ENCODE data around the gene SLC26A11. TPM values are rescaled to one million over a fixed set of nuclear protein-coding genes. Genes with fewer than 3 reads are reported as not detected.

The SLC26A11 gene
- total RNA-seq, 1 experiment from 2014 or later: 17.7 TPM

DNA sequence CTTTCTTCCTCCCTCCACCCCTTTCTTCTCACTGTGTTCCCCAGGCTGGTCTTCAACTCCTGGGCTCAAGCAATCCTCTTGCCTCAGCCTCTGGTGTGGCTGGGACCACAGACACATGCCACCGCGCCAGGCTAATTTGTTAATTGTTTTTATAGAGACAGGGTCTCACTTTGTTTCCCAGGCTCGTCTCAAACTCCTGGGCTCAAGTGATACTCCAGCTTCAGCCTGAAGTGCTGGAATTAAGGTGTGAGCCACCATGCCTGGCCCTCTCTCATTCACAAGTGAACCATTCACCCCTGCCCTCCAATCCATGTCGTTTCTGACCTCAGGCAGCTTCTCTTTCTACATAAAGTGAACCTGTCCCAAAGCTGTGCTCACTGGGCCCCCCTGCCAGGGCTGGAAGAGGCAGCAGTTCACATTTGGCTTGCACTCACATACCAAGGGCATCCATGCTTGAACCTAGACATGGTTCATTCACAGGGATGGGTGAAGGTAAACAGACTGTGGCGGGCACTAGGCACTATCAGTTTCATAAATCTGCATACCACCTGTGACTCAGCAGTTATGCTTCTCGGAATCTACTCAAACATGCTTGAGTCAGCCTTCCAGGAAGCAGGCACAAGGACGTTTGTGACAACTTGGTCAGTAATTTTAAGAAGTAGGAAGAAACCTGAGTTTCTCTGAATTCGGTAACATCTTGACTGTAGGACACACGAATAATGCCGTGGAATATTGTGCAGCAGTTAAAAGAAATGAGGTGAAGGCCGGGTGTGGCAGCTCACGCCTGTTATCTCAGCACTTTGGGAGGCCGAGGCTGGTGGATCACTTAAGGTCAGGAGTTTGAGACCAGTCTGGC, 34.4 kb downstream of the SLC26A11 start (continued):
- TF ChIP-seq, protein P1, sequence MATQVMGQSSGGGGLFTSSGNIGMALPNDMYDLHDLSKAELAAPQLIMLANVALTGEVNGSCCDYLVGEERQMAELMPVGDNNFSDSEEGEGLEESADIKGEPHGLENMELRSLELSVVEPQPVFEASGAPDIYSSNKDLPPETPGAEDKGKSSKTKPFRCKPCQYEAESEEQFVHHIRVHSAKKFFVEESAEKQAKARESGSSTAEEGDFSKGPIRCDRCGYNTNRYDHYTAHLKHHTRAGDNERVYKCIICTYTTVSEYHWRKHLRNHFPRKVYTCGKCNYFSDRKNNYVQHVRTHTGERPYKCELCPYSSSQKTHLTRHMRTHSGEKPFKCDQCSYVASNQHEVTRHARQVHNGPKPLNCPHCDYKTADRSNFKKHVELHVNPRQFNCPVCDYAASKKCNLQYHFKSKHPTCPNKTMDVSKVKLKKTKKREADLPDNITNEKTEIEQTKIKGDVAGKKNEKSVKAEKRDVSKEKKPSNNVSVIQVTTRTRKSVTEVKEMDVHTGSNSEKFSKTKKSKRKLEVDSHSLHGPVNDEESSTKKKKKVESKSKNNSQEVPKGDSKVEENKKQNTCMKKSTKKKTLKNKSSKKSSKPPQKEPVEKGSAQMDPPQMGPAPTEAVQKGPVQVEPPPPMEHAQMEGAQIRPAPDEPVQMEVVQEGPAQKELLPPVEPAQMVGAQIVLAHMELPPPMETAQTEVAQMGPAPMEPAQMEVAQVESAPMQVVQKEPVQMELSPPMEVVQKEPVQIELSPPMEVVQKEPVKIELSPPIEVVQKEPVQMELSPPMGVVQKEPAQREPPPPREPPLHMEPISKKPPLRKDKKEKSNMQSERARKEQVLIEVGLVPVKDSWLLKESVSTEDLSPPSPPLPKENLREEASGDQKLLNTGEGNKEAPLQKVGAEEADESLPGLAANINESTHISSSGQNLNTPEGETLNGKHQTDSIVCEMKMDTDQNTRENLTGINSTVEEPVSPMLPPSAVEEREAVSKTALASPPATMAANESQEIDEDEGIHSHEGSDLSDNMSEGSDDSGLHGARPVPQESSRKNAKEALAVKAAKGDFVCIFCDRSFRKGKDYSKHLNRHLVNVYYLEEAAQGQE (IDR thresholded peaks at IDR 0.05; ENCODE audit: low read depth): no peak
- TF ChIP-seq, protein P2, sequence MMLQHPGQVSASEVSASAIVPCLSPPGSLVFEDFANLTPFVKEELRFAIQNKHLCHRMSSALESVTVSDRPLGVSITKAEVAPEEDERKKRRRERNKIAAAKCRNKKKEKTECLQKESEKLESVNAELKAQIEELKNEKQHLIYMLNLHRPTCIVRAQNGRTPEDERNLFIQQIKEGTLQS (IDR thresholded peaks at IDR 0.05): no peak
- no peak for TF ChIP-seq EGR1 (IDR thresholded peaks at IDR 0.05; ENCODE audit: low read depth)
- no peak for TF ChIP-seq ZNF274 (IDR thresholded peaks at IDR 0.05; ENCODE audit: low read depth, low read length)
- peak; percentile 78; the same call in 1 of the 2 replicates for TF ChIP-seq CBX3 (IDR thresholded peaks at IDR 0.05; ENCODE audit: low read depth)
- no peak for TF ChIP-seq CEBPB (IDR thresholded peaks at IDR 0.05; ENCODE audit: low read depth)
- no peak for TF ChIP-seq POLR2A (IDR thresholded peaks at IDR 0.05; ENCODE audit: borderline replicate concordance, extremely low read depth, insufficient read depth, insufficient read length)
- no peak for TF ChIP-seq EZH2phosphoT487 (IDR thresholded peaks at IDR 0.05; ENCODE audit: borderline replicate concordance)
- TF ChIP-seq, protein P3, sequence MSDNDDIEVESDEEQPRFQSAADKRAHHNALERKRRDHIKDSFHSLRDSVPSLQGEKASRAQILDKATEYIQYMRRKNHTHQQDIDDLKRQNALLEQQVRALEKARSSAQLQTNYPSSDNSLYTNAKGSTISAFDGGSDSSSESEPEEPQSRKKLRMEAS (IDR thresholded peaks at IDR 0.05): peak; percentile 72
- TF ChIP-seq SP1 (IDR thresholded peaks at IDR 0.05; ENCODE audit: low read depth): peak; percentile 87
- peak; percentile 59 for TF ChIP-seq POLR2AphosphoS5 (IDR thresholded peaks at IDR 0.05; ENCODE audit: low read depth, low read length)

DNA sequence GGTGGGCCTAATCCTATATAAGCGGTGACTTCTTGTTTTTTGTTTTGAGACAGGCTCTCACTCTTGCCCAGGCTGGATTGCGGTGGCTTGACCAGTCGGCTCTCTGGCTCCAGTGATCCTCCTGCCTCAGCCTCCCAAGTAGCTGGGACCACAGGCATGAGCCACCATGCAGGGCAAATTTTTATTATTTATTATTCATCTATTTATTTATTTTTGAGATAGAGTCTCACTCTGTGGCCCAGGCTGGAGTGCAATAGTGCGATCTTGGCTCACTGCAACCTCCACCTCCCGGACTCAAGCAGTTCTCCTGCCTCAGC, 35.8 kb downstream of the SLC26A11 start:
- no peaks in the 10 kb centered on the region for H3K9me2 ChIP-seq (ENCODE audit: insufficient read depth)
- H3K9ac ChIP-seq (ENCODE audit: low read length): no peak overlapping the region
- no peak overlapping the region for H3K4me2 ChIP-seq (ENCODE audit: low read length)
- ChIA-PET POLR2A (no interaction called here), RAD21 (ENCODE audit: low non-redundant PET in 1 of 2, low total read pairs in 2 of 2, uncharacterized antibody in 2 of 2, unreplicated experiment in 2 of 2) (no interaction called here), CTCF (no interaction called here)
- no peak overlapping the region for H3K4me3 ChIP-seq (replicated peaks in 1 of 2; ENCODE audit: low read depth in 1 of 2, low read length in 2 of 2)
- peaks cover 46 to 72% of the 10 kb centered on the region in 2 experiments for H3K4me1 ChIP-seq (ENCODE audit: control insufficient read depth in 1 of 2, insufficient read depth in 2 of 2, low read length in 2 of 2)
- H3K79me2 ChIP-seq (ENCODE audit: insufficient read depth, low read length): no peaks in the 10 kb centered on the region
- no TSS peak for BruUV-seq (replicated peaks)
- intact Hi-C loops (cut with micrococcal nuclease): no loop called here
- H3K27ac ChIP-seq (ENCODE audit: low read depth, low read length): no peak overlapping the region; the same call in 1 of the 2 replicates
- no peaks in the 10 kb centered on the region for H4K20me1 ChIP-seq (ENCODE audit: insufficient read depth)
- no peaks in the 10 kb centered on the region for H3K36me3 ChIP-seq (ENCODE audit: control insufficient read depth in 1 of 2, insufficient read depth in 2 of 2, low read length in 2 of 2)
- no peak overlapping the region for H2AFZ ChIP-seq (ENCODE audit: low read depth, low read length, poor library complexity, severe bottlenecking)
- H3K9me3 ChIP-seq (ENCODE audit: control insufficient read depth in 1 of 2, insufficient read depth in 1 of 2, low read depth in 1 of 2, low read length in 2 of 2): no peaks in the 10 kb centered on the region
- no peaks in the 10 kb centered on the region for H3K27me3 ChIP-seq (ENCODE audit: insufficient read depth, low read length)
- DNase-seq (ENCODE audit: low read depth, low spot score) (no peak), ATAC-seq (no peak)
- no peak for TF ChIP-seq ELF1 (IDR thresholded peaks at IDR 0.05; ENCODE audit: borderline replicate concordance, low read depth)
- TF ChIP-seq ZFX (IDR thresholded peaks at IDR 0.05): no peak
- no peak for TF ChIP-seq YY1 (IDR thresholded peaks at IDR 0.05; ENCODE audit: extremely low read depth, insufficient replicate concordance, low read depth, low read length)
- TF ChIP-seq EZH2phosphoT487 (IDR thresholded peaks at IDR 0.05; ENCODE audit: borderline replicate concordance): no peak
- TF ChIP-seq CEBPB (IDR thresholded peaks at IDR 0.05; ENCODE audit: low read depth): no peak
- TF ChIP-seq, protein P1 (IDR thresholded peaks at IDR 0.05; ENCODE audit: low read depth): no peak
- no peak for TF ChIP-seq JUND (IDR thresholded peaks at IDR 0.05)
- no peak for TF ChIP-seq EGR1 (IDR thresholded peaks at IDR 0.05; ENCODE audit: low read depth)
- no peak for TF ChIP-seq POLR2AphosphoS5 (IDR thresholded peaks at IDR 0.05; ENCODE audit: low read depth, low read length)
- TF ChIP-seq RAD21 (IDR thresholded peaks at IDR 0.05; ENCODE audit: low read depth): no peak

Data from HCT116 (cell line).